ENCODE results near the gene SYPL2. TPM values are rescaled to one million over a fixed set of nuclear protein-coding genes. Genes with fewer than 3 reads are reported as not detected.

Gene SYPL2
- total RNA-seq, 1 experiment from 2014 or later, result not detected

- no peak overlapping the region for H2AFZ ChIP-seq (ENCODE audit: low read length)
- no peaks in the 10 kb centered on the region for H3K27me3 ChIP-seq (ENCODE audit: low read length)
- peaks cover 20% of the 10 kb centered on the region for H3K79me2 ChIP-seq (ENCODE audit: low read length)
- H3K4me3 ChIP-seq (ENCODE audit: low read length), result no peak overlapping the region
- no peaks in the 10 kb centered on the region for H3K9me3 ChIP-seq (ENCODE audit: low read length)
- peaks cover 15% of the 10 kb centered on the region; the same call in 1 of the 2 replicates for H3K36me3 ChIP-seq (ENCODE audit: insufficient read depth, low read length)
- peaks cover 13% of the 10 kb centered on the region; the same call in 1 of the 2 replicates for H4K20me1 ChIP-seq (ENCODE audit: insufficient read depth, low read depth, low read length)
- no peak overlapping the region for H3K27ac ChIP-seq (ENCODE audit: low read length)
- peaks cover 37% of the 10 kb centered on the region for H3K4me1 ChIP-seq (ENCODE audit: low read length)
- H3K9ac ChIP-seq (ENCODE audit: low read length), result 0 out of 2 replicates have a peak overlapping the region, but pooled peaks have one; percentile 14
- DNase-seq, result no peak
- no peak overlapping the region for H3K4me2 ChIP-seq (ENCODE audit: low read depth, low read length, poor library complexity, severe bottlenecking)
- no peaks in the 10 kb centered on the region for H3K9me2 ChIP-seq (replicated peaks; ENCODE audit: insufficient read depth, low read length)
These were observed 31.3 kb downstream of the SYPL2 start for GRCh38 chr1:109497449-109498160.

- Histone ChIP-seq H3K27me3 (ENCODE audit: low read length) (no peaks in the 10 kb centered on the region), H3K79me2 (ENCODE audit: low read length) (peaks cover 20% of the 10 kb centered on the region), H3K4me3 (ENCODE audit: low read length) (no peak overlapping the region), H4K20me1 (ENCODE audit: insufficient read depth, low read depth, low read length) (peaks cover 13% of the 10 kb centered on the region; the same call in 1 of the 2 replicates), H3K27ac (ENCODE audit: low read length) (no peak overlapping the region), H3K4me2 (ENCODE audit: low read depth, low read length, poor library complexity, severe bottlenecking) (no peak overlapping the region), H3K9me3 (ENCODE audit: low read length) (no peaks in the 10 kb centered on the region), H3K9ac (ENCODE audit: low read length) (no peak overlapping the region), H3K4me1 (ENCODE audit: low read length) (peaks cover 34% of the 10 kb centered on the region), H3K36me3 (ENCODE audit: insufficient read depth, low read length) (peaks cover 15% of the 10 kb centered on the region; the same call in 1 of the 2 replicates), H3K9me2 (replicated peaks; ENCODE audit: insufficient read depth, low read length) (no peaks in the 10 kb centered on the region), H2AFZ (ENCODE audit: low read length) (no peak overlapping the region)
- peak; percentile 54 for DNase-seq
These were observed 31.9 kb downstream of the SYPL2 start for GRCh38 chr1:109498161-109498801.

GRCh38 chr1:109499081-109499480 is 32.7 kb downstream of the SYPL2 start:
- no peak overlapping the region for H3K4me3 ChIP-seq (ENCODE audit: low read length)
- peaks cover 20% of the 10 kb centered on the region for H3K79me2 ChIP-seq (ENCODE audit: low read length)
- no peaks in the 10 kb centered on the region for H3K27me3 ChIP-seq (ENCODE audit: low read length)
- H3K4me2 ChIP-seq (ENCODE audit: low read depth, low read length, poor library complexity, severe bottlenecking), result no peak overlapping the region
- no peak overlapping the region for H2AFZ ChIP-seq (ENCODE audit: low read length)
- no peaks in the 10 kb centered on the region for H3K9me3 ChIP-seq (ENCODE audit: low read length)
- H4K20me1 ChIP-seq (ENCODE audit: insufficient read depth, low read depth, low read length), result peaks cover 13% of the 10 kb centered on the region; the same call in 1 of the 2 replicates
- H3K27ac ChIP-seq (ENCODE audit: low read length), result no peak overlapping the region
- peaks cover 30% of the 10 kb centered on the region for H3K4me1 ChIP-seq (ENCODE audit: low read length)
- H3K36me3 ChIP-seq (ENCODE audit: insufficient read depth, low read length), result peaks cover 15% of the 10 kb centered on the region; the same call in 1 of the 2 replicates
- no peak overlapping the region for H3K9ac ChIP-seq (ENCODE audit: low read length)
- H3K9me2 ChIP-seq (replicated peaks; ENCODE audit: insufficient read depth, low read length), result no peaks in the 10 kb centered on the region
- no peak for DNase-seq

DNA sequence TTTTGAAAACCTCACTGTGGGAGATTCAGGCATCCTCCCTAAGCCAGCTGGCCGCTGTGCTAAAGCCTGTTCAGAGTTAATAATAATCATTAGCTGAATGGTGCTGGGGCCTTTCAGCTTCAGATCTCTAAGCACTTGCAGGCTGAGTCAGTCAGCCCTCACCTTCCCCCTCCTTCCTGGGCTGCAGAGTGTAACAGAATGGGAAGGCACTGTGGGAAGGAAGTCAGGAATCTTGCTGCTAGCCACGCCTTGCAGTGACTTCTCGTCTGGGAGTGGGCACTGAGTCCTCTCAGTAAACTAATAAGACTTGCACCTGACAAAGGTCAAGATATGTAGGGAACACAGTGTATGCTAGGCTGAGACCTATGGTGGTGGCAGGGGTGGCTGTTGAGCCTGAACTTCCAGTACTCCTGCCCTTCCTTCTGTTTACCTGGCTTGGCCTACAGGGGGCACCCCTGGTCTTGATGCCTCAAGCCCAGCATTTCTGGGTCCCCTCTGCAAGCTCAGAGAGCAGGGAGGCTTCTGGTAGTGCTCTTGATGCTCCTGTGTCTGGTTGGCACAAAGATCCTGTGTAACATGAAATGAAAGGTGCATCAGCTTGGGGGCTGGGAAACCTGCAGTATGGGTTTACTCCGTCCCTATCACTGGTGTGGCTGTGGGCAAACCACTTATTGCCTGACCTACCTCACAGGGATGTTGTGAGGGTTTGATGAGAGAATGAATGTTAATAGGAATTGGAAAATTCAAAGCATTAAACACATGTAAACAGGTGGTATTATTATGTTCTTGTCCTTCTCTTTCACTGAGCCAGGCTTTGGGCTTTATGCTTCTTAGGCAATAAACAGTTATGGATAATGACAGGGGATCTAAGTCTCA is 33.6 kb downstream of the SYPL2 start:
- Histone ChIP-seq H2AFZ (ENCODE audit: low read length) (no peak overlapping the region), H3K4me1 (ENCODE audit: low read length) (peaks cover 27% of the 10 kb centered on the region), H3K79me2 (ENCODE audit: low read length) (peaks cover 12% of the 10 kb centered on the region), H3K4me3 (ENCODE audit: low read length) (no peak overlapping the region), H3K9me2 (replicated peaks; ENCODE audit: insufficient read depth, low read length) (no peaks in the 10 kb centered on the region), H3K36me3 (ENCODE audit: insufficient read depth, low read length) (peaks cover 15% of the 10 kb centered on the region; the same call in 1 of the 2 replicates), H3K27me3 (ENCODE audit: low read length) (no peaks in the 10 kb centered on the region), H3K27ac (ENCODE audit: low read length) (no peak overlapping the region), H3K4me2 (ENCODE audit: low read depth, low read length, poor library complexity, severe bottlenecking) (no peak overlapping the region), H3K9me3 (ENCODE audit: low read length) (no peaks in the 10 kb centered on the region), H4K20me1 (ENCODE audit: insufficient read depth, low read depth, low read length) (peaks cover 13% of the 10 kb centered on the region; the same call in 1 of the 2 replicates), H3K9ac (ENCODE audit: low read length) (no peak overlapping the region)
- DNase-seq, result peak; percentile 87

DNA sequence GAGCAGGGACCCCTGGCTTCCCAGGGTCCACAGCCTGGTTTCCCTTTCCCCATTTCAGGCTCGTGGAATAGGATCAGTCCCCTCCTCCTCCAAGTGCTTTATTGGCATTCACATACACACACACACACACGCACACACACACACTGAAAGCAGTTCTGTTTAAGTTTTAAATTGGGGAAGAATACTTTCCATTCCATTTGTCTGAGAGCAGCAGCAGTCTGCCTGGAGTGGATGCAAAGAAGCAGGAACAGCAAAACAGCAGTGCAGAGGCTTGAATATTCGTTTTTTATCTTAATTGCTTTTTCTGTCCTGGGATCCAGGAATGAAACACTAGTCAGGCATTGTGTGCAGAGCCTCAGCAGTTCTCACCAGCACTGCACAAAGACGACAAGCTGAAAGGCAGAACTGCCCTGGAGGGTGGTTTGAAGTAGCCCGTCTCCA is 34.6 kb downstream of the SYPL2 start:
- Histone ChIP-seq H3K4me1 (ENCODE audit: low read length) (peaks cover 19% of the 10 kb centered on the region), H3K27ac (ENCODE audit: low read length) (no peak overlapping the region), H3K9ac (ENCODE audit: low read length) (no peak overlapping the region), H3K4me3 (ENCODE audit: low read length) (no peak overlapping the region), H3K9me3 (ENCODE audit: low read length) (no peaks in the 10 kb centered on the region), H2AFZ (ENCODE audit: low read length) (no peak overlapping the region), H3K9me2 (replicated peaks; ENCODE audit: insufficient read depth, low read length) (no peaks in the 10 kb centered on the region), H3K27me3 (ENCODE audit: low read length) (no peaks in the 10 kb centered on the region), H3K4me2 (ENCODE audit: low read depth, low read length, poor library complexity, severe bottlenecking) (no peak overlapping the region), H4K20me1 (ENCODE audit: insufficient read depth, low read depth, low read length) (peaks cover 13% of the 10 kb centered on the region; the same call in 1 of the 2 replicates), H3K36me3 (ENCODE audit: insufficient read depth, low read length) (peaks cover 13% of the 10 kb centered on the region; the same call in 1 of the 2 replicates), H3K79me2 (ENCODE audit: low read length) (peaks cover 2% of the 10 kb centered on the region)
- DNase-seq, result no peak

DNA sequence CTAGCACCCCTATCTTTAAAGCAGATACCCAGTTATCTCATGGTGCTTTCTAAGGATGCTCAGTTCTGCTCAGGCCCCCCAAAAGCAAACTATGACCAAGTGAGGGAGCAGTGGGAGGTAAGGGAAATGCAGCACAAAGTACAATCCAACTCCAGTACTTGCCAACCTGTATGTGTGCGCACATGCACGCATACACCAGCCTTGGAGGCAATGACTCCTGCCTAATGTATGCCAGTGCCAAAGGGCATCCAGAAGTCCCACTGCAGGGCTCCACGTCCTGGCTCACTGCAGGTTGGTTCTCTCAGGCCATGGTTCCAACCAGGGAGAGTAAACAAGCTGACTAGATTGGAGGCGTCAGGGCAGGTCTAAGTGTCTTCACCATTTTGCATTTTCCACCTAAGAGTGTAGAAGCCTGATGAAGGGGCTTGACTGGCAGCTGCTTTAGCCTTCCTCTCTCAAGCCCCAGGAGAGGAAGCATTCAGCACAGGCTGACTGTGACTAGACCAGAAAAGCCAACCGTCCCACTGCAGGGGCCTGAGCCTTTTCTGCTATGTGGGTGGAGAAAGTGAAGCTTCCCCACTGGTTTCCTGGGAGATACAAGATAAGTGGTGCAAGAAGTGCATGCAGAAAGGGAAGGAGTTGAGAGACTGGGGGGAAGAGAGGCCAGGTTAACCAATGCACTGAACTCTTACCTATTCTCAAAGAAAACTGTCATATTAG is 35.5 kb downstream of the SYPL2 start:
- Histone ChIP-seq H3K4me2 (ENCODE audit: low read depth, low read length, poor library complexity, severe bottlenecking) (no peak overlapping the region), H3K9me3 (ENCODE audit: low read length) (no peaks in the 10 kb centered on the region), H3K4me1 (ENCODE audit: low read length) (peaks cover 19% of the 10 kb centered on the region), H3K27me3 (ENCODE audit: low read length) (no peaks in the 10 kb centered on the region), H3K9ac (ENCODE audit: low read length) (no peak overlapping the region), H3K79me2 (ENCODE audit: low read length) (no peaks in the 10 kb centered on the region; the same call in 1 of the 2 replicates), H3K27ac (ENCODE audit: low read length) (no peak overlapping the region), H2AFZ (ENCODE audit: low read length) (no peak overlapping the region), H3K36me3 (ENCODE audit: insufficient read depth, low read length) (peaks cover 9% of the 10 kb centered on the region; the same call in 1 of the 2 replicates), H4K20me1 (ENCODE audit: insufficient read depth, low read depth, low read length) (peaks cover 13% of the 10 kb centered on the region; the same call in 1 of the 2 replicates), H3K4me3 (ENCODE audit: low read length) (no peak overlapping the region), H3K9me2 (replicated peaks; ENCODE audit: insufficient read depth, low read length) (no peaks in the 10 kb centered on the region)
- DNase-seq, result no peak

GRCh38 chr1:109502364-109502851 is 36.1 kb downstream of the SYPL2 start:
- peaks cover 9% of the 10 kb centered on the region; the same call in 1 of the 2 replicates for H3K36me3 ChIP-seq (ENCODE audit: insufficient read depth, low read length)
- H3K27me3 ChIP-seq (ENCODE audit: low read length), result no peaks in the 10 kb centered on the region
- DNase-seq, result no peak
- H3K4me3 ChIP-seq (ENCODE audit: low read length), result no peak overlapping the region
- no peak overlapping the region for H3K27ac ChIP-seq (ENCODE audit: low read length)
- no peaks in the 10 kb centered on the region for H3K9me3 ChIP-seq (ENCODE audit: low read length)
- no peaks in the 10 kb centered on the region for H3K9me2 ChIP-seq (replicated peaks; ENCODE audit: insufficient read depth, low read length)
- peaks cover 13% of the 10 kb centered on the region; the same call in 1 of the 2 replicates for H4K20me1 ChIP-seq (ENCODE audit: insufficient read depth, low read depth, low read length)
- peaks cover 17% of the 10 kb centered on the region for H3K4me1 ChIP-seq (ENCODE audit: low read length)
- H3K4me2 ChIP-seq (ENCODE audit: low read depth, low read length, poor library complexity, severe bottlenecking), result no peak overlapping the region
- no peak overlapping the region for H2AFZ ChIP-seq (ENCODE audit: low read length)
- H3K9ac ChIP-seq (ENCODE audit: low read length), result no peak overlapping the region
- H3K79me2 ChIP-seq (ENCODE audit: low read length), result no peaks in the 10 kb centered on the region; the same call in 1 of the 2 replicates

Data from Karpas-422 (cell line).